Choroid plexus epithelial cell (primary cell): ENCODE data around the gene ARHGAP24.

Source experiments
- DNase-seq: peaks from one replicate; pipeline ENCODE4 v3.0.0-alpha.2; 2010; ENCODE audit warnings: low read depth
- H3K4me3 ChIP-seq: 2 replicates; pipeline ENCODE4 v1.5.1; 2011; ENCODE audit warnings: low read depth, mild to moderate bottlenecking, control low read depth, low read length, moderate library complexity
- CTCF ChIP-seq: conservative IDR thresholded peaks from 2 replicates; pipeline ENCODE4 v1.5.1; 2011; ENCODE audit warnings: low read depth, mild to moderate bottlenecking, control low read depth, inconsistent platforms, low read length, moderate library complexity

The ARHGAP24 gene

DNA sequence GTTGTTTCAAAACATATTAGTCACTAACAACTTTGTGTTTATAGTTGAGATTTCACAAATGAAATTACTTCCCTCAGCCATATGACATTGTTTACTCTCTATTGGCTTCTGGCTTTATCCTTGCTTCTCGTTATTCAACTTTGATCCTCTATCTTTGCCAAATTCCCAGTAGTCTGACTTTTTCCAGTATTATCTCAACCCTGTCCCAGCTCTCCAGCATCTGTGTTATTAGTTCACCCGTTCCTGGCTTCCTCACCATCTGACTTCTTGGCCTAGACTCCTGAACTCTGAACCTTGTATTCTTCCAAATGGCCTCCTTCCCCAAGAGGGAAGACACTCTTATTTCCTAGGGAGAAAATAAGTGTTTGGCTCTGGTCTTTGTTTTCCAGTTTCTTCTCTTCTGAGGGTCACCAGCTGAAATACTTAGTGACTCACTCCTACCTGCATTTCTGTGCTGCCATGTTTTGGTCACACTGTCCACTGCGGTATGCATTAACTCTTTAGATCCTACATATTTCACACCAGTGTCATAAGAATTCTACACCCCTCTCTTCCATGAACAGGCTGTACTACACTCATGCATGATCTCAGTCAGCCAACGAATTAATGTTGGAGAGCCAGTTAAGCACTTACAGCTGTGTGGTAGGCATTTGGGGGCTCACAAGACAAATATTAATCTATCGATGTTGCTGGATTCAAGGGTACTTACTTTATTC lies 17.0 kb upstream of the ARHGAP24 start:
- TF ChIP-seq CTCF = no peak

DNA sequence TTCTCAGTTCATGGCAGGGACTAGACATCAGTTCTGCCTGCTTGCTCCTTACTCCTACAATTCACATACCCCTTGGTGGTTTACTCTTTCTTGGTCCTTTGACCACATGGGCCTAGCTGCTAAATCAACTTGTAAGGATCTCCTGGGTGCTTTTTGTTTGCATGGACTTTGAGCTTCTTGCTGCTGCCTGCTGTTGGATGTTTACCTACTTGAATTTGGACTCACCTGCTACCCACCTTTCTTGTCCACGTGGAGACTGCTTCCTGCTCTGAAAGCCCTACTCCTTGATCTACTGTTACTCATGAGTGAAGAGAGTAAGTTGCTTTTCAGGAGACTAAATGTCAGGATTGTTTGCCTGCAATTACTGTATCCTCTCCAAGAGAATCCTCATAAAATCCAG lies 15.2 kb upstream of the ARHGAP24 start:
- DNase-seq = no peak
- no peak overlapping the region for H3K4me3 ChIP-seq
- no peak for TF ChIP-seq CTCF

More for the DNA sequence above, 17.0 kb upstream of the ARHGAP24 start:
- no peak for DNase-seq
- H3K4me3 ChIP-seq = no peak overlapping the region

DNA sequence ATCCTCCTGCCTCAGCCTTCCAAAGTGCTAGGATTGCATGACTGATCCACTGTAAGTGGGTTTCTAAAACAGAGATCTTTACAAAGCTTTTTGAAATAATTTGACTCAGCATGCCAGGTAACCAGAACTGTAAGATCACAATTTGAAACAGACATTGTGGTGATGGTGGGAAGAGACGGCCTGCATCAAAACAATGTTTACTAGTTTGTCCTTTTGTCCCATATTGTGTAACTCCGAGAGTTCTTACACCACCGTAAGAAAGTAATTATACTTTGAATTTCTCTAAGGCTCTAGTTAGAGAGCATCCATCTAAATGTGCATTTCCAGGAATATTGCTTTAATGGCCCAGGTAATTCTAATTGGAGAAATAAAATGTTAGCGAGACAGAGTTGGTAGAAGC lies 594 bp upstream of the ARHGAP24 start:
- no peak for DNase-seq
- TF ChIP-seq CTCF = no peak
- H3K4me3 ChIP-seq = peak overlapping the region; percentile 61

- peak overlapping the region; percentile 61 for H3K4me3 ChIP-seq
- peak; percentile 65 for DNase-seq
- TF ChIP-seq CTCF = no peak
Observed at GRCh38 chr4:85475631-85476233, 782 bp downstream of the ARHGAP24 start.

GRCh38 chr4:85476381-85476780 lies 1.4 kb downstream of the ARHGAP24 start:
- H3K4me3 ChIP-seq = peak overlapping the region; percentile 43
- TF ChIP-seq CTCF = no peak
- no peak for DNase-seq

GRCh38 chr4:85477534-85477933 lies 2.6 kb downstream of the ARHGAP24 start:
- H3K4me3 ChIP-seq = no peak overlapping the region
- DNase-seq = no peak
- TF ChIP-seq CTCF = no peak

DNA sequence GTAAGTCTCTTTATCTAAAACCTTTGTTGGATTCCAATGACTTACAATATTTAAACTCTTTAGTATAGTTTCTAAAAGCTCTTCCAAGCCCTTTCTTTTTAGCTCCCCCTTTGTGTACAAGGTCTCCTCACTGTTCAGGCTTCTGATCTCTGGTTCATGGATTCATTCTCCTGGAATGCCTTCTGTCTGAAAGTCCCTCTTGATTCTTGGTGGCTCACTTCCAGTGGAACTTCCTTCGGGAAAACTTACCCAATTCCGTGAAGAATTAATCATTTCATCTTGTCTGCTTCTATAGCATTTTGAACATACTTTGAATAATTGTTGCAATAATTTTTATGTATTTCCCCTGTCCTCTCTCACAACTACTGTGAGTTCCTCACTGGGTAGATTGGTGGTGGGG lies 3.6 kb downstream of the ARHGAP24 start:
- DNase-seq = peak; percentile 40
- no peak overlapping the region for H3K4me3 ChIP-seq
- no peak for TF ChIP-seq CTCF
